Gastroesophageal sphincter (tissue), 4 donors: ENCODE data around the gene PDX1. TPM values are rescaled to one million over a fixed set of nuclear protein-coding genes. Genes with fewer than 3 reads are reported as not detected.

ENCODE experiments used
- ATAC-seq: fragments of 150-250 bp; one replicate; pipeline ENCODE4 v1.9.1; 2016; ENCODE audit warnings: mild to moderate bottlenecking, moderate library complexity
- H3K27ac ChIP-seq, 4 donors: fragments of 200-600 bp; sonication (generic) in 3 of 4; 1 replicate in 3 of 4; 2 replicates in 1 of 4; pipeline ENCODE4 v1.5.1; 2016 to 2019
- H3K27me3 ChIP-seq: fragments of 200-600 bp; sonication (generic); one replicate; pipeline ENCODE4 v1.5.1; 2019
- H3K36me3 ChIP-seq, 2 donors: fragments of 200-600 bp; sonication (generic); one replicate each; pipeline ENCODE4 v1.5.1; 2019; ENCODE audit warnings: control low read depth in 1 of 2
- H3K4me1 ChIP-seq, 3 donors: fragments of 200-600 bp; sonication (generic); 1 replicate in 2 of 3; 2 replicates in 1 of 3; pipeline ENCODE4 v1.5.1; 2016 to 2019; ENCODE audit warnings: control low read depth in 2 of 3
- H3K4me3 ChIP-seq, 2 donors: fragments of 200-600 bp; sonication (generic); one replicate each; pipeline ENCODE4 v1.5.1; 2019; ENCODE audit warnings: mild to moderate bottlenecking in 1 of 2, moderate library complexity in 1 of 2
- H3K9me3 ChIP-seq, 3 donors: fragments of 200-600 bp; sonication (generic); one replicate each; pipeline ENCODE4 v1.5.1; 2017 to 2019; ENCODE audit warnings: control low read depth in 2 of 3
- CTCF ChIP-seq, 4 experiments: fragments of 200-600 bp in 2 of 4; fragments of 450-650 bp in 2 of 4; sonication (generic) in 1 of 4; IDR thresholded peaks; one replicate each; pipeline ENCODE4 v1.5.1; 2017 to 2019; ENCODE audit warnings: antibody characterized with exemption in 4 of 4, mild to moderate bottlenecking in 2 of 4, moderate library complexity in 2 of 4
- EP300 ChIP-seq: sonication (generic); formaldehyde crosslinking; IDR thresholded peaks from one replicate; pipeline ENCODE4 v1.6.1; 2017; ENCODE audit warnings: antibody characterized with exemption, mild to moderate bottlenecking
- POLR2A ChIP-seq, 2 donors: fragments of 450-650 bp; IDR thresholded peaks; one replicate each; pipeline ENCODE4 v1.6.1; 2017; ENCODE audit warnings: antibody characterized with exemption in 2 of 2, mild to moderate bottlenecking in 2 of 2, moderate library complexity in 1 of 2
- POLR2AphosphoS5 ChIP-seq: sonication (generic); formaldehyde crosslinking; IDR thresholded peaks from one replicate; pipeline ENCODE4 v1.6.1; 2017; ENCODE audit warnings: antibody characterized with exemption
- WGBS, 2 donors: methylation state at CpG; one replicate each; pipeline ENCODE4 v1.1.5; 2018; ENCODE audit warnings: low coverage in 1 of 2; 5-methylcytosine and 5-hydroxymethylcytosine counted together
- total RNA-seq, 4 donors: library from RNA; depleted of rRNA; stranded (reverse); fragments of >200 nt; gene quantifications; one replicate each; pipeline ENCODE4 v1.1.0, GENCODE V29; 2016

Gene PDX1
- total RNA-seq, 4 donors from 2014 or later, result not detected

GRCh38 chr13:27959976-27960361, 40.2 kb downstream of the PDX1 start:
- ATAC-seq, result no peak
- H3K27me3 ChIP-seq, result peaks cover 100% of the 10 kb centered on the region
- H3K36me3 ChIP-seq, result no peaks in the 10 kb centered on the region
- H3K27ac ChIP-seq, result no peak overlapping the region
- H3K9me3 ChIP-seq, result no peaks in the 10 kb centered on the region
- no peak for TF ChIP-seq POLR2AphosphoS5
- TF ChIP-seq POLR2A (IDR thresholded peaks at IDR 0.05), result no peak
- H3K4me3 ChIP-seq, result peak overlapping the region in 1 of 2 donors; percentile 42
- peaks cover 0 to 24% (median 13%) of the 10 kb centered on the region in 3 donors for H3K4me1 ChIP-seq
- WGBS, 2 donors, result 8 to 12% methylated on average over 9 to 12 of the region's 14 CpGs

GRCh38 chr13:27960362-27961226, 40.8 kb downstream of the PDX1 start:
- whole genome bisulfite sequencing, 2 donors, result 3% methylated on average over 5 of the region's 73 CpGs; no CpG with 5 or more reads in 1 of the 2 donors
- H3K27me3 ChIP-seq, result peaks cover 100% of the 10 kb centered on the region
- no peak overlapping the region for H3K27ac ChIP-seq
- H3K9me3 ChIP-seq, result no peaks in the 10 kb centered on the region
- peak overlapping the region in 1 of 2 donors; percentile 42 for H3K4me3 ChIP-seq
- peak; percentile 36 for ATAC-seq
- H3K4me1 ChIP-seq, result peaks cover 0 to 23% (median 13%) of the 10 kb centered on the region in 3 donors
- no peaks in the 10 kb centered on the region for H3K36me3 ChIP-seq
- TF ChIP-seq CTCF (IDR thresholded peaks at IDR 0.05) (peak in 1 of 4 experiments; percentile 42), POLR2AphosphoS5 (no peak)

GRCh38 chr13:27961227-27962085, 41.7 kb downstream of the PDX1 start:
- H3K9me3 ChIP-seq, result no peaks in the 10 kb centered on the region
- no peak overlapping the region for H3K27ac ChIP-seq
- no peak for TF ChIP-seq POLR2A (IDR thresholded peaks at IDR 0.05)
- TF ChIP-seq EP300, result no peak
- TF ChIP-seq CTCF (IDR thresholded peaks at IDR 0.05), result no peak
- no peak for TF ChIP-seq POLR2AphosphoS5
- ATAC-seq, result peak; percentile 28
- WGBS, 2 donors, result 28% methylated on average over 4 to 7 of the region's 25 CpGs
- peaks cover 0 to 30% (median 14%) of the 10 kb centered on the region in 3 donors for H3K4me1 ChIP-seq
- peak overlapping the region in 1 of 2 donors; percentile 42 for H3K4me3 ChIP-seq
- no peaks in the 10 kb centered on the region for H3K36me3 ChIP-seq
- peaks cover 100% of the 10 kb centered on the region for H3K27me3 ChIP-seq

- H3K4me3 ChIP-seq, result no peak overlapping the region
- ATAC-seq, result no peak
- H3K4me1 ChIP-seq, result peaks cover 0 to 39% (median 19%) of the 10 kb centered on the region in 3 donors
- peaks cover 100% of the 10 kb centered on the region for H3K27me3 ChIP-seq
- TF ChIP-seq POLR2A (IDR thresholded peaks at IDR 0.05), result no peak
- no peak for TF ChIP-seq CTCF (IDR thresholded peaks at IDR 0.05)
- TF ChIP-seq EP300, result no peak
- TF ChIP-seq POLR2AphosphoS5, result no peak
- H3K9me3 ChIP-seq, result no peaks in the 10 kb centered on the region
- 30 to 58% methylated on average over 2 to 5 of the region's 6 CpGs for WGBS, 2 donors
- H3K27ac ChIP-seq, result no peak overlapping the region
- H3K36me3 ChIP-seq, result no peaks in the 10 kb centered on the region
Observed at GRCh38 chr13:27962128-27962841, 42.5 kb downstream of the PDX1 start.

- peaks cover 0 to 45% (median 19%) of the 10 kb centered on the region in 3 donors for H3K4me1 ChIP-seq
- H3K9me3 ChIP-seq, result no peaks in the 10 kb centered on the region
- H3K27ac ChIP-seq, result no peak overlapping the region
- ATAC-seq, result no peak
- no peaks in the 10 kb centered on the region for H3K36me3 ChIP-seq
- H3K4me3 ChIP-seq, result no peak overlapping the region
- peaks cover 100% of the 10 kb centered on the region for H3K27me3 ChIP-seq
- no peak for TF ChIP-seq CTCF (IDR thresholded peaks at IDR 0.05)
- no peak for TF ChIP-seq EP300
- TF ChIP-seq POLR2A (IDR thresholded peaks at IDR 0.05), result no peak
- no peak for TF ChIP-seq POLR2AphosphoS5
- WGBS, 2 donors, result 80 to 88% methylated on average over 1 to 6 of the region's 9 CpGs
Observed at GRCh38 chr13:27962982-27963381, 43.2 kb downstream of the PDX1 start.
